Muscle of arm (tissue), 14 donors: Measurements from ENCODE around the gene DYNC1LI1. TPM values are rescaled to one million over a fixed set of nuclear protein-coding genes. Genes with fewer than 3 reads are reported as not detected.

Experiments
- DNase-seq: peaks from one replicate; pipeline ENCODE4 v3.0.0-alpha.2; 2013
- long read RNA-seq, 11 donors: transcript quantifications; one replicate each; lab custom pipeline, GENCODE V29; 2026
- polyA plus RNA-seq, 12 donors: library from polyadenylated mRNA; unstranded; fragments of 120-200 nt; gene quantifications; one replicate each; pipeline ENCODE4 v1.2.1, GENCODE V29; 2013; ENCODE audit not compliant: insufficient read length in 12 of 12

The DYNC1LI1 gene
- polyA plus RNA-seq, result 10 to 100 TPM in 11 of 12 donors, not detected in 1; 30.3 to 49.5 (median 38.1) TPM
- long read RNA-seq, donor 1, transcript DYNC1LI1-201 (13 exons, 2,504 nt), result minor isoform, 5 of 30 reads
- long read RNA-seq, donor 1, transcript DYNC1LI1-207 (3 exons, 814 nt), result major isoform, 11 of 30 reads
- long read RNA-seq, donor 1, partial matches to known transcripts, result 14 of 30 reads
- long read RNA-seq, donor 1, other reads (novel, unspliced or antisense), result 0 of 30 reads
- long read RNA-seq, donor 2, transcript DYNC1LI1-201 (13 exons, 2,504 nt), result major isoform, 8 of 16 reads
- long read RNA-seq, donor 2, partial matches to known transcripts, result 5 of 16 reads
- long read RNA-seq, donor 2, other reads (novel, unspliced or antisense), result 0 of 16 reads
- long read RNA-seq, donor 3, partial matches to known transcripts, result 11 of 15 reads
- long read RNA-seq, donor 3, other reads (novel, unspliced or antisense), result 0 of 15 reads
- long read RNA-seq, donor 4, transcript DYNC1LI1-201 (13 exons, 2,504 nt), result major isoform, 5 of 7 reads
- long read RNA-seq, donor 4, partial matches to known transcripts, result 0 of 7 reads
- long read RNA-seq, donor 4, other reads (novel, unspliced or antisense), result 0 of 7 reads
- long read RNA-seq, donor 5, transcript DYNC1LI1-201 (13 exons, 2,504 nt), result major isoform, 10 of 58 reads
- long read RNA-seq, donor 5, transcript DYNC1LI1-207 (3 exons, 814 nt), result minor isoform, 8 of 58 reads
- long read RNA-seq, donor 5, partial matches to known transcripts, result 40 of 58 reads
- long read RNA-seq, donor 5, other reads (novel, unspliced or antisense), result 0 of 58 reads
- long read RNA-seq, donor 6, transcript DYNC1LI1-201 (13 exons, 2,504 nt), result major isoform, 8 of 10 reads
- long read RNA-seq, donor 6, partial matches to known transcripts, result 0 of 10 reads
- long read RNA-seq, donor 6, other reads (novel, unspliced or antisense), result 0 of 10 reads
- long read RNA-seq, donor 7, transcript DYNC1LI1-201 (13 exons, 2,504 nt), result major isoform, 7 of 8 reads
- long read RNA-seq, donor 7, partial matches to known transcripts, result 0 of 8 reads
- long read RNA-seq, donor 7, other reads (novel, unspliced or antisense), result 0 of 8 reads
- long read RNA-seq, donor 8, transcript DYNC1LI1-207 (3 exons, 814 nt), result minor isoform, 5 of 19 reads
- long read RNA-seq, donor 8, transcript DYNC1LI1-201 (13 exons, 2,504 nt), result major isoform, 9 of 19 reads
- long read RNA-seq, donor 8, partial matches to known transcripts, result 5 of 19 reads
- long read RNA-seq, donor 8, other reads (novel, unspliced or antisense), result 0 of 19 reads
- long read RNA-seq, donor 9, partial matches to known transcripts, result 0 of 5 reads
- long read RNA-seq, donor 9, other reads (novel, unspliced or antisense), result 0 of 5 reads
- long read RNA-seq, donor 10, transcript DYNC1LI1-201 (13 exons, 2,504 nt), result major isoform, 10 of 20 reads
- long read RNA-seq, donor 10, partial matches to known transcripts, result 6 of 20 reads
- long read RNA-seq, donor 10, other reads (novel, unspliced or antisense), result 0 of 20 reads
- long read RNA-seq, donor 11, transcript DYNC1LI1-207 (3 exons, 814 nt), result major isoform, 7 of 26 reads
- long read RNA-seq, donor 11, transcript DYNC1LI1-201 (13 exons, 2,504 nt), result minor isoform, 6 of 26 reads
- long read RNA-seq, donor 11, partial matches to known transcripts, result 13 of 26 reads
- long read RNA-seq, donor 11, other reads (novel, unspliced or antisense), result 0 of 26 reads

- DNase-seq, result peak; percentile 95
These were observed at the start of gene DYNC1LI1 for GRCh38 chr3:32570421-32571191. Gene DYNC1LI1, minus strand, starts transcription at chr3:32570858. Its CDS starts 88 bp downstream, at chr3:32570770.

- DNase-seq, result no peak
These were observed 48.7 kb upstream of the DYNC1LI1 start for GRCh38 chr3:32619395-32619794.

GRCh38 chr3:32616267-32616962, 45.8 kb upstream of the DYNC1LI1 start:
- no peak for DNase-seq

GRCh38 chr3:32614956-32615355, 44.3 kb upstream of the DYNC1LI1 start:
- no peak for DNase-seq

- no peak for DNase-seq
These were observed 42.5 kb upstream of the DYNC1LI1 start for GRCh38 chr3:32613183-32613582.

GRCh38 chr3:32612547-32612946, 41.9 kb upstream of the DYNC1LI1 start:
- DNase-seq, result no peak

GRCh38 chr3:32607522-32607921, 36.9 kb upstream of the DYNC1LI1 start:
- DNase-seq, result no peak

GRCh38 chr3:32606960-32607359, 36.3 kb upstream of the DYNC1LI1 start:
- DNase-seq, result no peak

GRCh38 chr3:32606277-32606676, 35.6 kb upstream of the DYNC1LI1 start:
- DNase-seq, result no peak

GRCh38 chr3:32603064-32603463, 32.4 kb upstream of the DYNC1LI1 start:
- DNase-seq, result no peak

GRCh38 chr3:32602206-32602605, 31.5 kb upstream of the DYNC1LI1 start:
- no peak for DNase-seq

GRCh38 chr3:32601722-32602121, 31.1 kb upstream of the DYNC1LI1 start:
- DNase-seq, result no peak

GRCh38 chr3:32597656-32598055, 27.0 kb upstream of the DYNC1LI1 start:
- DNase-seq, result no peak

GRCh38 chr3:32596909-32597369, 26.3 kb upstream of the DYNC1LI1 start:
- no peak for DNase-seq

GRCh38 chr3:32596282-32596908, 25.7 kb upstream of the DYNC1LI1 start:
- DNase-seq, result no peak

- no peak for DNase-seq
These were observed 24.7 kb upstream of the DYNC1LI1 start for GRCh38 chr3:32595323-32595722.

- no peak for DNase-seq
These were observed 23.4 kb upstream of the DYNC1LI1 start for GRCh38 chr3:32593903-32594525.

- DNase-seq, result no peak
These were observed 22.2 kb upstream of the DYNC1LI1 start for GRCh38 chr3:32592696-32593353.
